Measurements from ENCODE around the gene TCERG1L. TPM values are rescaled to one million over a fixed set of nuclear protein-coding genes. Genes with fewer than 3 reads are reported as not detected.

TCERG1L gene
- total and polyA plus RNA-seq, 3 experiments from 2014 or later, result 0.07 to 0.93 (median 0.68) TPM

DNA sequence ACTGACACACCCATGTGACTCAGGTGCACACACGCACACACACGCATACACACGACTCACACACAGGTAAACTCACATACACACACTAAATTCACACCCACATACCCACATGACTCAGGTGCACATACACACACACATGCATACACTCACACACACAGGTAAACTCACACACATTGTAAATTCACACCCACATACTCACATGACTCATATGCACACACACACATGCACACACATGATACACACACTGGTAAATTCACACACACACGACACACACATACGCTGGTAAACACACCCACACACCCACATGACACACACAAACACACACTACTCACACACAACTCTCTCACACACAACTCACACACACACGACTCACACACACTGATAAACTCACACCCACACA lies 63.6 kb downstream of the TCERG1L start:
- H3K9me3 ChIP-seq (ENCODE audit: low read length), result no peaks in the 10 kb centered on the region
- Mint-ChIP-seq H3K9me3 (peaks cover 0 to 2% (median 0%) of the 10 kb centered on the region in 5 donors), H3K4me1 (no peaks in the 10 kb centered on the region), H3K36me3 (no peaks in the 10 kb centered on the region), H3K27ac (no peak overlapping the region), H3K27me3 (no peaks in the 10 kb centered on the region), H3K4me3 (no peak overlapping the region)
- ChIA-PET POLR2A (no interaction called here), CTCF (no interaction called here)
- no peaks in the 10 kb centered on the region for H3K27me3 ChIP-seq (ENCODE audit: insufficient read depth, low read length, poor library complexity, severe bottlenecking)
- H3K27ac ChIP-seq (ENCODE audit: low read depth, low read length), result no peak overlapping the region
- H3K4me3 ChIP-seq (ENCODE audit: low read length), result no peak overlapping the region
- no peaks in the 10 kb centered on the region for H3K4me1 ChIP-seq (ENCODE audit: insufficient read depth, low read length)
- DNase-seq, result no peak
- H3K36me3 ChIP-seq (ENCODE audit: insufficient read depth, low read length), result no peaks in the 10 kb centered on the region

DNA sequence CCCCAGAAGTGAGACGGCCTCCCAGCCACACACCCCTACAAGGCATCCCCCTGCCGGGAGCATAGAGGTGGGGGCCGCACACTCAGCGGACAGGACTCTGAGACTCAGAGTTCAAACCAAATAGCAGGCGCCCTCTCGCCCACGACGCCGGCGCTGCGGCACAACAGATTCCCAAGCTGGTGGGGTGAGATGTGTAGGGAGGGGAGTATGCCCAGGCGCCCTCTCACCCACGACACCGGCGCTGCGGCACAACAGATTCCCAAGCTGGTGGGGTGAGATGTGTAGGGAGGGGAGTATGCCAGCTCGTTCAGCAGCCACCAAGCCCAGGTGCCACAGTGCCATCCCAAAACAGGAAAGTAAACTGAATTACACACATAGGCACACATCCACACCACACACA lies 64.7 kb downstream of the TCERG1L start:
- H3K4me1 Mint-ChIP-seq, result no peaks in the 10 kb centered on the region
- no peaks in the 10 kb centered on the region for H3K27me3 ChIP-seq (ENCODE audit: insufficient read depth, low read length, poor library complexity, severe bottlenecking)
- no peak overlapping the region for H3K27ac Mint-ChIP-seq
- H3K27ac ChIP-seq (ENCODE audit: low read depth, low read length), result no peak overlapping the region
- H3K4me1 ChIP-seq (ENCODE audit: insufficient read depth, low read length), result no peaks in the 10 kb centered on the region
- no peaks in the 10 kb centered on the region for H3K27me3 Mint-ChIP-seq
- peaks cover 0 to 2% (median 0%) of the 10 kb centered on the region in 5 donors for H3K9me3 Mint-ChIP-seq
- H3K36me3 Mint-ChIP-seq, result no peaks in the 10 kb centered on the region
- H3K4me3 Mint-ChIP-seq, result no peak overlapping the region
- no peaks in the 10 kb centered on the region for H3K36me3 ChIP-seq (ENCODE audit: insufficient read depth, low read length)
- H3K9me3 ChIP-seq (ENCODE audit: low read length), result no peaks in the 10 kb centered on the region
- no peak for DNase-seq
- ChIA-PET POLR2A (no interaction called here), CTCF (no interaction called here)
- no peak overlapping the region for H3K4me3 ChIP-seq (ENCODE audit: low read length)

DNA sequence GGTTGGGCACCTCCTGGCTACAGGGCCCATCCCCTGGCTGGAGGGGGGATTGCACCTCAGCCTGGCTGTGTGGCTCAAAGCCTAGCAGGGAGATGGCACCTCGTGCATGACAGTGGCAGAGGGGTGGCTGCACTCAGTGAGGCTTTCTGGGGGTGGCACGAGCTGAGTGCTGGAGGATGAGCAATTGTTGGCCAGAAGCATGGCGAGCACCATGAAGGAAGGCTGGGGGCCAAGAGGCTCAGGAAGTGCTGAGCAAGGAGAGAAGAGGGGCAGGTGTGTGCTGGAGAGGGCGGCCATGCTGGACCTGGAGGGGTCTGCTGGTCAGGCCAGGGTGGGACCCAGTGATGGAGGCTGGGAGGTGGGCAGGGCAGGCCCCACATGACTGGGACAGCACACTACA lies 65.4 kb downstream of the TCERG1L start:
- Mint-ChIP-seq H3K36me3 (no peaks in the 10 kb centered on the region), H3K9me3 (peaks cover 0 to 4% (median 0%) of the 10 kb centered on the region in 5 donors), H3K27me3 (no peaks in the 10 kb centered on the region), H3K4me3 (no peak overlapping the region), H3K27ac (no peak overlapping the region), H3K4me1 (no peaks in the 10 kb centered on the region)
- H3K36me3 ChIP-seq (ENCODE audit: insufficient read depth, low read length), result no peaks in the 10 kb centered on the region
- H3K27ac ChIP-seq (ENCODE audit: low read depth, low read length), result no peak overlapping the region
- DNase-seq, result no peak
- H3K9me3 ChIP-seq (ENCODE audit: low read length), result no peaks in the 10 kb centered on the region
- ChIA-PET CTCF (no interaction called here), POLR2A (no interaction called here)
- no peaks in the 10 kb centered on the region for H3K27me3 ChIP-seq (ENCODE audit: insufficient read depth, low read length, poor library complexity, severe bottlenecking)
- H3K4me1 ChIP-seq (ENCODE audit: insufficient read depth, low read length), result no peaks in the 10 kb centered on the region
- no peak overlapping the region for H3K4me3 ChIP-seq (ENCODE audit: low read length)

DNA sequence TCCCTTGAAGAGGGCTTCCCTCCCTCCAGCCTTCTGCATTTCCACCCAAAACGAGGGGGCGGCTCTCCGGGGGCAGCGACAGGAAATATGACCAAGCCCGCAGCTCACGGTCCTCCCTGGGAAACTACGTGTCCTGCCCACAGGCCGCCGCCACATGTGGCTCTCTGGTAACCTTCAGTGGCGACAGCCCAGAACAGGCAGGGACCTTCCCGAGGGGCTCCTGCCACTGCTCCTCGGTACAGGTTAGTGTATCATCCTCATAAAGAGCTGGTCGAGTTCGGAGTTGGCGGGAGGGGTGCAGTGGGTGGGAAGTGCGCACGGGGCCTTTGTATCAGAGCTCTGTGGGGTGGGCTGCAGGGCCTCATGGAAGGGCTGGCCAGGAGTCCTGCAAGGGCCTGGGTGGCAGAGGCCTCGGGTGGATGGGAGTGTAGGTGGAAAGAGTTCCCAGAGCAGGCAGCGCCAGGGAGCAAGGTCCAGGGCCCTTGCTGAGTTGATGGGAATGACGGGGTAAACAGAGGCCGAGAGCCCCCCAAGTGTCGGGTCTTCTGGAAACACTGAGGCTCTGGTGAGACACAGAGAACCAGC lies 66.0 kb downstream of the TCERG1L start:
- no peak overlapping the region for H3K4me3 Mint-ChIP-seq
- H3K27ac ChIP-seq (ENCODE audit: low read depth, low read length), result no peak overlapping the region

DNA sequence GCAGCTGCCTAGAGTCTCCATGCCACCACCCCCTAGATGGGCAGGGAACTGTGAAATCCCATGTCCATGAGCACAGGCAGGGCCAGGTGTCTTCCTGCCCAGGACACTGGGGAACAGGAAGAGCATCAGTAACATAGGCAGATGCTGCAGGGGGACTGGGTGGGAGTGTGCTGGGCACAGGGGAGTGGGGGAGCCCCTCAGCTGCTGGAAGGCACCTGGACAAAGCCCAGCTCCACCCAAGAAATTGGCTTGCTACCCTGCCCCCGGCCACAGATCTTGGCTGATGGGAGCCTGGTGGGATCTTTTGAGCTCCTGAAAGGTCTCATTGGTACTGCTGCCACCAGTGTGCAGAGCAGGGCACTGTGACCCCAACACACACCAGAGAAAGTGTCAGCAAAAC lies 66.7 kb downstream of the TCERG1L start:
- POLR2A ChIA-PET, result no interaction called here
- Histone ChIP-seq H3K36me3 (ENCODE audit: insufficient read depth, low read length) (no peaks in the 10 kb centered on the region), H3K9me3 (ENCODE audit: low read length) (no peaks in the 10 kb centered on the region), H3K4me3 (ENCODE audit: low read length) (no peak overlapping the region), H3K4me1 (ENCODE audit: insufficient read depth, low read length) (no peaks in the 10 kb centered on the region), H3K27me3 (ENCODE audit: insufficient read depth, low read length, poor library complexity, severe bottlenecking) (no peaks in the 10 kb centered on the region), H3K27ac (ENCODE audit: low read depth, low read length) (no peak overlapping the region)
- H3K27ac Mint-ChIP-seq, result no peak overlapping the region
- DNase-seq, result no peak
- H3K9me3 Mint-ChIP-seq, result peaks cover 0 to 4% (median 0%) of the 10 kb centered on the region in 5 donors
- CTCF ChIA-PET, result no interaction called here
- H3K36me3 Mint-ChIP-seq, result no peaks in the 10 kb centered on the region
- no peak overlapping the region for H3K4me3 Mint-ChIP-seq
- H3K4me1 Mint-ChIP-seq, result no peaks in the 10 kb centered on the region
- no peaks in the 10 kb centered on the region for H3K27me3 Mint-ChIP-seq

More for the DNA sequence above, 66.0 kb downstream of the TCERG1L start:
- H3K27ac Mint-ChIP-seq, result no peak overlapping the region
- H3K9me3 ChIP-seq (ENCODE audit: low read length), result no peaks in the 10 kb centered on the region
- peaks cover 0 to 4% (median 0%) of the 10 kb centered on the region in 5 donors for H3K9me3 Mint-ChIP-seq
- H3K4me1 Mint-ChIP-seq, result no peaks in the 10 kb centered on the region
- H3K27me3 ChIP-seq (ENCODE audit: insufficient read depth, low read length, poor library complexity, severe bottlenecking), result no peaks in the 10 kb centered on the region
- CTCF ChIA-PET, result no interaction called here
- H3K27me3 Mint-ChIP-seq, result no peaks in the 10 kb centered on the region
- no peaks in the 10 kb centered on the region for H3K36me3 ChIP-seq (ENCODE audit: insufficient read depth, low read length)
- H3K4me1 ChIP-seq (ENCODE audit: insufficient read depth, low read length), result no peaks in the 10 kb centered on the region
- POLR2A ChIA-PET, result no interaction called here
- DNase-seq, result no peak
- no peaks in the 10 kb centered on the region for H3K36me3 Mint-ChIP-seq
- no peak overlapping the region for H3K4me3 ChIP-seq (ENCODE audit: low read length)

DNA sequence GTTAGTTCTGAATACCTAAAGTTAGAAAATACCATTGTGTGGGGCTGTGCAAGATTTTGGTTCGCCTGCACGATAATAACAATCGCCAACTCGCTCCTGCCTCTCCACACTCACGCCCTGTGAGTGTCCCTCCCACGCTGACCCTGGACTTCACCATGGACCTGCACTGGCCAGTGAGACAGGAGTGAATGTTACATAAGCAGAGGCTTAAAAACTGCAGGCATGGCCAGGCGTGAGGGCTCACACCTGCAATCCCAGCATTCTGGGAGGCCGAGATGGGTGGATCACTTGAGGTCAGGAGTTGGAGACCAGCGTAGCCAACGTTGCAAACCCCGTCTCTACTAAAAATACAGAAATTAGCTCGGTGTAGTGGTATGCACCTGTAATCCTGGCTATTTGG lies 68.4 kb downstream of the TCERG1L start:
- H3K27me3 ChIP-seq (ENCODE audit: insufficient read depth, low read length, poor library complexity, severe bottlenecking), result no peaks in the 10 kb centered on the region
- ChIA-PET CTCF (no interaction called here), POLR2A (no interaction called here)
- Mint-ChIP-seq H3K9me3 (peaks cover 0 to 4% (median 0%) of the 10 kb centered on the region in 5 donors), H3K4me3 (no peak overlapping the region), H3K27ac (no peak overlapping the region), H3K27me3 (no peaks in the 10 kb centered on the region), H3K4me1 (no peaks in the 10 kb centered on the region), H3K36me3 (no peaks in the 10 kb centered on the region)
- H3K9me3 ChIP-seq (ENCODE audit: low read length), result no peaks in the 10 kb centered on the region
- H3K4me3 ChIP-seq (ENCODE audit: low read length), result no peak overlapping the region
- no peaks in the 10 kb centered on the region for H3K4me1 ChIP-seq (ENCODE audit: insufficient read depth, low read length)
- peak in 1 of 5 donors; percentile 21 for DNase-seq
- no peaks in the 10 kb centered on the region for H3K36me3 ChIP-seq (ENCODE audit: insufficient read depth, low read length)
- no peak overlapping the region for H3K27ac ChIP-seq (ENCODE audit: low read depth, low read length)

DNA sequence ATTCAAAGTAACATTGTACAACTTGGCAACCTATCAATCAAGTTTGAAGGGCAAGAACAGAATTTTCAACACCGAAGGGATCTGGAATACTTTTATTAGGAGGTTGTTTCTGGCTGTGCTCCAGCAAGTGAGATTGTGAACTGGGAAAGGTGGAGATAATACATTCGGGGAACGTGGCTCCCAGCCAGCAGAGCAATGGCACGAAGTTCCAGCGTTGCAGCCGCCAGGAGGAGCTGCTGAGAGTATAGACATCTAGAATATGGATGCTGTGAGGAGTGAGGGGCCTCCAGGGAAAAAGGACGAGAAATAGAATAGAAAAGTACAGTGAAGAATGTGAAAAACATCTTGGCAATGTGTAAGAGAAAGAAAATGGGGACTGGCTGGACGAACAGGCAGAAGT lies 69.5 kb downstream of the TCERG1L start:
- no peaks in the 10 kb centered on the region for H3K4me1 ChIP-seq (ENCODE audit: insufficient read depth, low read length)
- ChIA-PET POLR2A (no interaction called here), CTCF (no interaction called here)
- H3K36me3 Mint-ChIP-seq, result no peaks in the 10 kb centered on the region
- H3K4me1 Mint-ChIP-seq, result no peaks in the 10 kb centered on the region
- H3K27me3 ChIP-seq (ENCODE audit: insufficient read depth, low read length, poor library complexity, severe bottlenecking), result no peaks in the 10 kb centered on the region
- H3K27me3 Mint-ChIP-seq, result no peaks in the 10 kb centered on the region
- no peak overlapping the region for H3K4me3 ChIP-seq (ENCODE audit: low read length)
- H3K9me3 ChIP-seq (ENCODE audit: low read length), result no peaks in the 10 kb centered on the region
- H3K9me3 Mint-ChIP-seq, result peaks cover 0 to 4% (median 0%) of the 10 kb centered on the region in 5 donors
- DNase-seq, result peak in 1 of 5 donors; percentile 3
- H3K27ac Mint-ChIP-seq, result no peak overlapping the region
- no peak overlapping the region for H3K4me3 Mint-ChIP-seq
- no peak overlapping the region for H3K27ac ChIP-seq (ENCODE audit: low read depth, low read length)
- H3K36me3 ChIP-seq (ENCODE audit: insufficient read depth, low read length), result no peaks in the 10 kb centered on the region

DNA sequence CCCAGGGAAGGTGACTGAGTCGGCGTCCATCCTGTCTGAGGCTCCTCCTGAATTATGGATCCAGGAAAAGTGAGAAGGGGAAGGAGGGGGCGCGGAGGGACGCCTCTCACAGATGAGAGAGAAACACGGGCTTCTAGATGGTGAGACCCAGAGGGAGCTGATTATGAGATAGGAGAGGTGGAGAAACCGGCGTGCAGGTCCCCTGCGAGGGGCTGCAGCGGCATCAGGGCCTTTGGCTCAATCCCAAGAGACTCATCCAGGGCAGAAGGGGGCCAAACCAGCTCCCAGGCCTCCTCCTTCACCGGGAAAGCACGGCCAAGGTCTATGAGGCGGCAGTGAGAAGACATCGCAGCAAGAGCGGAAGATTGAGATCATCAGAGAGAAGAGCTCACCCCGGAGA lies 70.8 kb downstream of the TCERG1L start:
- H3K27me3 Mint-ChIP-seq, result no peaks in the 10 kb centered on the region
- H3K27me3 ChIP-seq (ENCODE audit: insufficient read depth, low read length, poor library complexity, severe bottlenecking), result no peaks in the 10 kb centered on the region
- no peak overlapping the region for H3K27ac ChIP-seq (ENCODE audit: low read depth, low read length)
- H3K4me1 ChIP-seq (ENCODE audit: insufficient read depth, low read length), result no peaks in the 10 kb centered on the region
- no peak overlapping the region for H3K4me3 ChIP-seq (ENCODE audit: low read length)
- CTCF ChIA-PET, result no interaction called here
- POLR2A ChIA-PET, result no interaction called here
- no peak overlapping the region for H3K4me3 Mint-ChIP-seq
- no peak overlapping the region for H3K27ac Mint-ChIP-seq
- H3K9me3 ChIP-seq (ENCODE audit: low read length), result no peaks in the 10 kb centered on the region
- H3K36me3 ChIP-seq (ENCODE audit: insufficient read depth, low read length), result no peaks in the 10 kb centered on the region
- H3K9me3 Mint-ChIP-seq, result peaks cover 0 to 4% (median 1%) of the 10 kb centered on the region in 5 donors
- DNase-seq, result peak in 1 of 5 donors; percentile 24
- H3K36me3 Mint-ChIP-seq, result no peaks in the 10 kb centered on the region
- no peaks in the 10 kb centered on the region for H3K4me1 Mint-ChIP-seq

DNA sequence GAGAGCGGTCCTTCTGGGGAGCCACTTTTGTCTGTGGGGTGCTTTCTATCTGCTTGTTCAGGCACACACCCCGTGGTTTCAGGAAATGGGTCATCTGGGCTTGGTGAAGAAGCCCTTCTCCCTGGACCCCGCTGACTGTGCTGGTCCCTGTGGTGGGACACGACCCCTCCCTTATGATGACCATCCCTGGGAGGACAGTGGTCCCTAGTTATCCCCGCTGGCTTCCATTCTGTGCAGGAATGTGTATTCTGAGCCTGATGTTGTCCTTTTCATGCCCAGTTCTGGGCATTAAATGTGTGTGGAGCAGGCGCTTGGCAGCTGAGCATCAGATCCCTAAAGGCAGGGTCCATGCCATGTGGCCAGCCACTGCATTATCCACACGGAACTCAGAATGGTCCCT lies 71.6 kb downstream of the TCERG1L start:
- H3K4me3 ChIP-seq (ENCODE audit: low read length), result no peak overlapping the region
- no peaks in the 10 kb centered on the region for H3K27me3 ChIP-seq (ENCODE audit: insufficient read depth, low read length, poor library complexity, severe bottlenecking)
- Mint-ChIP-seq H3K4me1 (no peaks in the 10 kb centered on the region), H3K27ac (no peak overlapping the region), H3K36me3 (no peaks in the 10 kb centered on the region), H3K27me3 (no peaks in the 10 kb centered on the region), H3K4me3 (no peak overlapping the region), H3K9me3 (peaks cover 0 to 4% (median 1%) of the 10 kb centered on the region in 5 donors)
- DNase-seq, result peak in 1 of 5 donors; percentile 25
- no peaks in the 10 kb centered on the region for H3K36me3 ChIP-seq (ENCODE audit: insufficient read depth, low read length)
- H3K27ac ChIP-seq (ENCODE audit: low read depth, low read length), result no peak overlapping the region
- POLR2A ChIA-PET, result no interaction called here
- H3K9me3 ChIP-seq (ENCODE audit: low read length), result no peaks in the 10 kb centered on the region
- H3K4me1 ChIP-seq (ENCODE audit: insufficient read depth, low read length), result no peaks in the 10 kb centered on the region
- CTCF ChIA-PET, result no interaction called here
